Prostate gland (tissue), 2 donors: ENCODE measurements around the gene ABLIM1. TPM values are rescaled to one million over a fixed set of nuclear protein-coding genes. Genes with fewer than 3 reads are reported as not detected.

Experiments
- DNase-seq: peaks from one replicate; pipeline ENCODE4 v3.0.0-alpha.2; 2019; ENCODE audit warnings: low spot score
- H3K27ac ChIP-seq, 2 donors: fragments of 200-600 bp; sonication (generic); 2 replicates each; pipeline ENCODE4 v1.5.1; 2017 to 2019
- H3K27me3 ChIP-seq: fragments of 200-600 bp; sonication (generic); replicated peaks from 2 replicates; pipeline ENCODE4 v1.5.1; 2019; ENCODE audit not compliant: insufficient read depth
- H3K36me3 ChIP-seq, 2 donors: fragments of 200-600 bp; sonication (generic); 1 replicate in 1 of 2; 2 replicates in 1 of 2; pipeline versions ENCODE4 v1.5.1 to v1.8.1; 2017 to 2019
- H3K4me1 ChIP-seq: fragments of 200-600 bp; sonication (generic); replicated peaks from 2 replicates; pipeline ENCODE4 v1.5.1; 2019
- H3K4me3 ChIP-seq, 2 donors: fragments of 200-600 bp; sonication (generic); 2 replicates each; pipeline ENCODE4 v1.5.1; 2017 to 2019
- H3K9me3 ChIP-seq: fragments of 200-600 bp; sonication (generic); 2 replicates; pipeline ENCODE4 v1.5.1; 2017
- POLR2A ChIP-seq: fragments of 450-650 bp; IDR thresholded peaks from one replicate; pipeline ENCODE4 v1.6.1; 2016; ENCODE audit warnings: antibody characterized with exemption, mild to moderate bottlenecking
- POLR2AphosphoS5 ChIP-seq: sonication (generic); formaldehyde crosslinking; IDR thresholded peaks from one replicate; pipeline ENCODE4 v1.6.1; 2017; ENCODE audit warnings: antibody characterized with exemption
- WGBS: methylation state at CpG from one replicate; pipeline ENCODE4 v1.1.5; 2018; 5-methylcytosine and 5-hydroxymethylcytosine counted together
- intact Hi-C: fragments of 100-400 bp; cut with DNase I; formaldehyde crosslinking; loops from one replicate; pipeline ENCODE4 v1.14.2; 2022
- total RNA-seq, 2 donors: library from RNA; depleted of rRNA; stranded (reverse); fragments of >200 nt; gene quantifications; one replicate each; pipeline ENCODE4 v1.1.0, GENCODE V29; 2016
- TF ChIP-seq, protein P1 (sequence below), 4 experiments: fragments of 200-600 bp in 2 of 4; fragments of 450-650 bp in 2 of 4; sonication (generic) in 2 of 4; IDR thresholded peaks; 1 replicate in 3 of 4; 2 replicates in 1 of 4; pipeline ENCODE4 v1.5.1; 2016 to 2019; ENCODE audit warnings: antibody characterized with exemption in 4 of 4, mild to moderate bottlenecking in 2 of 4, moderate library complexity in 2 of 4

ABLIM1 gene
- total RNA-seq, 2 donors from 2014 or later, result 43.9 to 138 TPM

DNA sequence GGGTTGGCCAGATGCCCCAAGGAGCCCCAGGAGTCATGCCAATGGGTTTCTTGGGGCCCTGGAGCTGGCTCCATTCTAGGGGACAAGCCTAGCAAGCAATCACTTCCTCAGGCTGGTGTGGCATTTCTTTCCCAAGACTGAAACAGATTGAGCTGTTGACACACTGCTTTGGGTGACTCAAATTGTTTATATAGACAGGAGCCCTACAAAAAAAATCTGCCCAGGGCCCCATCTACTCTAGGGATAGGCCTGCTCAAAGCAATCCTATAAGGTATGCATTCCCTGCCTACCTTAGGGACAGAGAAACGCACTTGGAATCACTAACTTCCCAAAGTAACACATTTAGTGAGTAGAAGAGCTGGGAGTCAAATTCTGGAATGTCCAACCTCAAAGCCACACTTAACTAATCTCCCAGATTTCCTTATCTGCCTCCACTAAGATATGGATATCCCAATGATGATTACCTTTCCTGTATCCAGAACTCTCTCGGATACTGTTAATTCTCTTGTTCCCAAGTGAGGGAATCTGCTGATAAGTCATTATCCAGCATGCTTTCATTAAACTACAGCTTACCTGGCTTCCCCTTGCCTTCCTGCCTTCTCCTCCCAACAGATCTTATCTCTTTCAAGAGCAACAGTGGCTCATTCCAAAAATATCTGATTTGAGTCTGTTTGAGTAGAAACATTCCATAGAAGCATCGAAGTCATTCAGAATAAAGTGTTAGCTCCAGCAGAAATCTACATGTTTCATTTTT lies 3.1 kb downstream of the ABLIM1 start:
- H3K4me3 ChIP-seq, result no peak overlapping the region
- intact Hi-C loops, result no loop called here
- H3K36me3 ChIP-seq, result no peaks in the 10 kb centered on the region
- H3K9me3 ChIP-seq, result no peaks in the 10 kb centered on the region
- H3K27ac ChIP-seq, result no peak overlapping the region
- TF ChIP-seq, protein P1, sequence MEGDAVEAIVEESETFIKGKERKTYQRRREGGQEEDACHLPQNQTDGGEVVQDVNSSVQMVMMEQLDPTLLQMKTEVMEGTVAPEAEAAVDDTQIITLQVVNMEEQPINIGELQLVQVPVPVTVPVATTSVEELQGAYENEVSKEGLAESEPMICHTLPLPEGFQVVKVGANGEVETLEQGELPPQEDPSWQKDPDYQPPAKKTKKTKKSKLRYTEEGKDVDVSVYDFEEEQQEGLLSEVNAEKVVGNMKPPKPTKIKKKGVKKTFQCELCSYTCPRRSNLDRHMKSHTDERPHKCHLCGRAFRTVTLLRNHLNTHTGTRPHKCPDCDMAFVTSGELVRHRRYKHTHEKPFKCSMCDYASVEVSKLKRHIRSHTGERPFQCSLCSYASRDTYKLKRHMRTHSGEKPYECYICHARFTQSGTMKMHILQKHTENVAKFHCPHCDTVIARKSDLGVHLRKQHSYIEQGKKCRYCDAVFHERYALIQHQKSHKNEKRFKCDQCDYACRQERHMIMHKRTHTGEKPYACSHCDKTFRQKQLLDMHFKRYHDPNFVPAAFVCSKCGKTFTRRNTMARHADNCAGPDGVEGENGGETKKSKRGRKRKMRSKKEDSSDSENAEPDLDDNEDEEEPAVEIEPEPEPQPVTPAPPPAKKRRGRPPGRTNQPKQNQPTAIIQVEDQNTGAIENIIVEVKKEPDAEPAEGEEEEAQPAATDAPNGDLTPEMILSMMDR (IDR thresholded peaks at IDR 0.05), result no peak
- TF ChIP-seq POLR2AphosphoS5 (no peak), POLR2A (no peak)
- DNase-seq, result no peak
- 67% methylated on average over 3 of the region's 3 CpGs for WGBS
- no peaks in the 10 kb centered on the region for H3K4me1 ChIP-seq
- H3K27me3 ChIP-seq, result no peaks in the 10 kb centered on the region

DNA sequence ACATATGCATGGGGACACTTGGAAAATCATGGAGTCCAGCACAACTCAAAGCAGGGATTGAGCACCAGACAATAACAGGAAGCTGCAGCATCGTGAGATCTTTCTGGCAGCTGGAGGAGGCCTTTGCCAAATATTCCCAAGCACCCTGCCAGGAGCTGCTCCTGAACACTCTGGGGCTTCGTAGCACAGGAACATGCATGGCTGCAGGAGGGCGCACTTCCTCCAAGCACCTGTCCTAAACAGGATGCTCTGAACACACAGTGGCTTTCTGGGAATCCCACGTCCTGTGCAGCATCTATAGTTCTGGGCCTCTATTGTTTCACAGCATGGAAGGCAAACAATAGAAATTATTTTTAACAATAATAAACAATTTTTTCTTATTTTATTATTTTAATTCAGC lies 4.1 kb downstream of the ABLIM1 start:
- intact Hi-C loops, result no loop called here
- no peaks in the 10 kb centered on the region for H3K27me3 ChIP-seq
- no peak for DNase-seq
- TF ChIP-seq POLR2AphosphoS5 (no peak), POLR2A (no peak)
- TF ChIP-seq, protein P1 (IDR thresholded peaks at IDR 0.05), result no peak
- no peaks in the 10 kb centered on the region for H3K4me1 ChIP-seq
- H3K4me3 ChIP-seq, result no peak overlapping the region
- WGBS, result 71% methylated on average over 4 of the region's 4 CpGs
- H3K36me3 ChIP-seq, result no peaks in the 10 kb centered on the region
- no peaks in the 10 kb centered on the region for H3K9me3 ChIP-seq
- H3K27ac ChIP-seq, result no peak overlapping the region

DNA sequence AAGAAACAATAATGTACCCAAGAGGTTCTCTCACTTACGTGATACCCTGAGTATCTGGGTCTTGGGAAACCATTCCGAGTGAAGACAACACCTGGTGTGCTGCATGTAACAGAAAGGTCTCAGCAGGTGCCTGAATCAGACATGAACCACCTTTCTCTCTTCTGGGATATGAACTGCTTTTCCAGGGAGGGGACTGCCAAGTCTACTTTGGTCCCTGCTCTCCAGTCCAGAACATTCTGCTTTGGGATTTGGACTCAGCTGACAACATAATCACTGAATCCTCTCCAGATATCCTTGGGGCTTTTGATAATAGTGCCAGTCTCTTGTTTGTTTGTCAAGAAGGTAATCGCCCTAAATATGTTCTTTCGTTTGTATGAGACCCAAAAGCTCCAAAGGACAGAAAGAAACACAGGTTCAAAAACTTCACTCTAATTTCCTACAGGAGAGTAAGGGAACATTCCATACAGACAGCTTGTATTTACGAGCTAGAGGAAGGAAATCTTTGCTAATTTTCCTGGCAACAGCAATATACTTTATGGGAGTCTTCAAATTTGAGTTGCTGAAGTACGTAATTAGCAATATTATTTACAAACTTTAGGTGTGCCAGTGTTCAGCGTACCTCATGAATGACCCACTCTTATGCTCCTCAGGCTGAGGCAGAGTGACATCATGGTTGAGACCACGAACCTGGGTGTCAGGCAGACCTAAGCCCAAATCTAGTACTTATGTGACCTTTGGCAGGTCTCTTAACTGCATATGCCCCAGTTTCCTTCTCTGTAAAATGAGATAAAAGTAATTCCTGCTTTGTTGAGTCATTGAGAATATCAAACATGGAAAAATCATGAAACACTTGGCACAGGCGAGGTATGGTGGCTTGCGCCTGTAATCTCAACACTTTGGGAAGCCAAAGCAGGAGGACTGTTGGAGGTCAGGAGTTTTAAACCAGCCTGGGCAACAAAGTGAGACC lies 5.4 kb downstream of the ABLIM1 start:
- H3K27me3 ChIP-seq, result no peaks in the 10 kb centered on the region
- no peaks in the 10 kb centered on the region for H3K4me1 ChIP-seq
- H3K27ac ChIP-seq, result no peak overlapping the region
- no peak overlapping the region for H3K4me3 ChIP-seq
- TF ChIP-seq POLR2A, result no peak
- TF ChIP-seq, protein P1 (IDR thresholded peaks at IDR 0.05), result no peak
- TF ChIP-seq POLR2AphosphoS5, result no peak
- H3K36me3 ChIP-seq, result no peaks in the 10 kb centered on the region
- no peaks in the 10 kb centered on the region for H3K9me3 ChIP-seq
- WGBS, result 75% methylated on average over 10 of the region's 10 CpGs
- intact Hi-C loops, result no loop called here
- DNase-seq, result no peak

DNA sequence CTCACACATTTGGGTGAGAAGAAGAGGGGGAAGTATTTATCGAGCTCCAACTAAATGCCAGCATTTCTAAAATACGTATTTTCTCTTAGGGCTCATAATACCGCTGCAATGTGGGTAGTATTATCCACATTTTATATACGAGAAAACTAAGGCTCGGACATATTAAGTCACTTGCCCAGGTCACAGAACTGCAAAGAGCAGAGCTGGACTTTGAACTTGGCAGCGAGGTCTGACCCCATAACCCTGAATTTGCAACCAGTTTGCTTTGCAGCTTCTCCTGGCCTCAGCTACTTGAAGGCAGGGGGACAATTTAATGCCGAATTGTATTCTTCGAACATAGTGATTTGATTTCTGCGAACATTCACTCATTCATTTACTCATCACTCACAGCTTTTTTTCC lies 7.2 kb downstream of the ABLIM1 start:
- H3K4me3 ChIP-seq, result no peak overlapping the region
- no peaks in the 10 kb centered on the region for H3K9me3 ChIP-seq
- DNase-seq, result no peak
- no peaks in the 10 kb centered on the region for H3K27me3 ChIP-seq
- no peaks in the 10 kb centered on the region for H3K4me1 ChIP-seq
- intact Hi-C loops, result no loop called here
- 90% methylated on average over 9 of the region's 9 CpGs for WGBS
- TF ChIP-seq, protein P1 (IDR thresholded peaks at IDR 0.05), result no peak
- no peak overlapping the region for H3K27ac ChIP-seq
- H3K36me3 ChIP-seq, result no peaks in the 10 kb centered on the region
